ENCODE data around the gene STRADA. TPM values are rescaled to one million over a fixed set of nuclear protein-coding genes. Genes with fewer than 3 reads are reported as not detected.

The STRADA gene
- total RNA-seq, 4 donors from 2014 or later, result 17.0 to 52.2 (median 27.4) TPM

DNA sequence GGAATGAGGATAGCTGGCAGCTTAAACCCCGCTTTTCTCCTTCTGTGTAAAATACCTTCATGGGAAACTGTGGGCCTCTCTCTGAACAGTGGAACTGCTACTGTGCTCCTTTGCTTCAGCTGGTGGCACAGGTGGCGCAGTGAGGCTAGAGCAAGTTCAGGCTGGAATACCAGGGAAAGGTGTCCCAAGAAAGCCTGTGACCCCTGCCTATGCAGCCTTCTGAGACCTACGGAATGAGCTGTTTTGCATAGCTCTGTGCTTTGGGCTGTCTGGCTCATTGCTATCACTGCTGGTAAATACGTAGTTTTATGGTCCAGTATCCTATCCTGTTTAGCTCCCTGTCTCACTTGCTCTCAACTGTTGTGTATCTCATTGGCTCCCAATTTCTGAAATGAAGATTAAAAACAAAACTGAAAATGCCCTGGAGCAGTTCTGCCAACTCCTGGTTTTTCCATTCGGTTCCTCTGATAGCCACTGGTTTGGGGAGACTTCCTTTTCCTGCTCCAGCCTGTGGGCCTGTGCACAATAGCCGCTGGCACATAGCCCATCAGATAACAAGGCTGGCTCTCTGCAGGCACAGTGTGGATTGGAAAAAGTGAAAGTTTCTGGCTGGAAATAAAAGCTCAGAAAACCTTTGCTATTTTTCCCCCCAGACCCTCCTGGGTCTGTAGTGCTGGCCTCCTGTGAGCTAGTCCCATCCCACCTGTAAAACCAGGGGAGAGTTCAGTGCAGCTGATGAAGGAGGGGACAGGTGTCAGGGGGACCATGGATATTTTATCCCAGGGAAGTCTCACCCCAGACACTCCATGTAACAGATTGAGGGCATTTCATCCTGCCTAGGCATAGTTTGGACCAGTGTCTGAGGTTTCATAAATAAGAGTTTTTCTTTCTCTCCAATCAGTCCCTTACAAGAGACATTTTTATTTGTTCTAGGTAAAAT, 65.7 kb downstream of the STRADA start:
- Histone ChIP-seq H3K27me3 (no peaks in the 10 kb centered on the region), H3K9me3 (no peaks in the 10 kb centered on the region), H3K4me1 (peaks cover 34% of the 10 kb centered on the region), H3K36me3 (peaks cover 20% of the 10 kb centered on the region), H3K27ac (peak overlapping the region; percentile 62), H3K4me3 (peak overlapping the region; percentile 8)
- 41% methylated on average over 6 of the region's 6 CpGs for WGBS
- DNase-seq (ENCODE audit: low spot score in 2 of 2), result peak in 1 of 2 donors; percentile 76
- TF ChIP-seq, protein P1, sequence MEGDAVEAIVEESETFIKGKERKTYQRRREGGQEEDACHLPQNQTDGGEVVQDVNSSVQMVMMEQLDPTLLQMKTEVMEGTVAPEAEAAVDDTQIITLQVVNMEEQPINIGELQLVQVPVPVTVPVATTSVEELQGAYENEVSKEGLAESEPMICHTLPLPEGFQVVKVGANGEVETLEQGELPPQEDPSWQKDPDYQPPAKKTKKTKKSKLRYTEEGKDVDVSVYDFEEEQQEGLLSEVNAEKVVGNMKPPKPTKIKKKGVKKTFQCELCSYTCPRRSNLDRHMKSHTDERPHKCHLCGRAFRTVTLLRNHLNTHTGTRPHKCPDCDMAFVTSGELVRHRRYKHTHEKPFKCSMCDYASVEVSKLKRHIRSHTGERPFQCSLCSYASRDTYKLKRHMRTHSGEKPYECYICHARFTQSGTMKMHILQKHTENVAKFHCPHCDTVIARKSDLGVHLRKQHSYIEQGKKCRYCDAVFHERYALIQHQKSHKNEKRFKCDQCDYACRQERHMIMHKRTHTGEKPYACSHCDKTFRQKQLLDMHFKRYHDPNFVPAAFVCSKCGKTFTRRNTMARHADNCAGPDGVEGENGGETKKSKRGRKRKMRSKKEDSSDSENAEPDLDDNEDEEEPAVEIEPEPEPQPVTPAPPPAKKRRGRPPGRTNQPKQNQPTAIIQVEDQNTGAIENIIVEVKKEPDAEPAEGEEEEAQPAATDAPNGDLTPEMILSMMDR (IDR thresholded peaks at IDR 0.05), result no peak
- TF ChIP-seq POLR2AphosphoS5 (IDR thresholded peaks at IDR 0.05), result peak in 1 of 3 donors; percentile 16
- TF ChIP-seq EP300 (IDR thresholded peaks at IDR 0.05), result no peak
- no peak for TF ChIP-seq POLR2A (IDR thresholded peaks at IDR 0.05)

DNA sequence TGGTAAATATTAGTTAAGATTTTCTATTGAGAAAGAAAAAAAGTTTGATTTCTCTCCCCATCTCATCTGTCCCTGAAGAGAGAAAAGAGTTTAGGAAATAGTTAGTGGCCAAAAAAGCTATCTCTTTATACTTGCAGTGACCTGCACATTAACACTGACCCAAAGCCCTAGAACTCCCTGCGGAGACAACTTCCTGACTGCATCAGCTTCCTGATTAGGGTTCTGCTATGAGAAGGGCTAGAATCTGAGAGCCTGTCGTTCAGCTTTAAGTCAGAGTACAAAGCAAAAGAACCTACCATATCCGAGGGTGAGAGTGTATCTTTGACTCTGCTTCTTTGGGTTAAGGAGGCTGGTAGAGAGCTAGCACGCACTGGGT, 66.4 kb downstream of the STRADA start:
- TF ChIP-seq EP300 (IDR thresholded peaks at IDR 0.05) (no peak), POLR2A (IDR thresholded peaks at IDR 0.05) (no peak), POLR2AphosphoS5 (IDR thresholded peaks at IDR 0.05) (no peak)
- TF ChIP-seq, protein P1 (IDR thresholded peaks at IDR 0.05), result no peak
- H3K4me1 ChIP-seq, result peaks cover 34% of the 10 kb centered on the region
- H3K4me3 ChIP-seq, result peak overlapping the region; percentile 8
- H3K27me3 ChIP-seq, result no peaks in the 10 kb centered on the region
- DNase-seq (ENCODE audit: low spot score in 2 of 2), result no peak
- peak overlapping the region; percentile 62 for H3K27ac ChIP-seq
- WGBS, result 30% methylated on average over 4 of the region's 4 CpGs
- H3K9me3 ChIP-seq, result no peaks in the 10 kb centered on the region
- peaks cover 20% of the 10 kb centered on the region for H3K36me3 ChIP-seq

- Histone ChIP-seq H3K9me3 (no peaks in the 10 kb centered on the region), H3K4me1 (peaks cover 34% of the 10 kb centered on the region), H3K27me3 (no peaks in the 10 kb centered on the region), H3K36me3 (peaks cover 36% of the 10 kb centered on the region), H3K4me3 (no peak overlapping the region), H3K27ac (no peak overlapping the region)
- TF ChIP-seq POLR2AphosphoS5 (IDR thresholded peaks at IDR 0.05), result no peak
- TF ChIP-seq POLR2A (IDR thresholded peaks at IDR 0.05), result no peak
- TF ChIP-seq, protein P1 (IDR thresholded peaks at IDR 0.05), result no peak
- no peak for TF ChIP-seq EP300 (IDR thresholded peaks at IDR 0.05)
- WGBS, result 83% methylated on average over 2 of the region's 2 CpGs
- DNase-seq (ENCODE audit: low spot score in 2 of 2), result peak in 1 of 2 donors; percentile 4
Measured at GRCh38 chr17:63672856-63673255, 68.7 kb downstream of the STRADA start.

DNA sequence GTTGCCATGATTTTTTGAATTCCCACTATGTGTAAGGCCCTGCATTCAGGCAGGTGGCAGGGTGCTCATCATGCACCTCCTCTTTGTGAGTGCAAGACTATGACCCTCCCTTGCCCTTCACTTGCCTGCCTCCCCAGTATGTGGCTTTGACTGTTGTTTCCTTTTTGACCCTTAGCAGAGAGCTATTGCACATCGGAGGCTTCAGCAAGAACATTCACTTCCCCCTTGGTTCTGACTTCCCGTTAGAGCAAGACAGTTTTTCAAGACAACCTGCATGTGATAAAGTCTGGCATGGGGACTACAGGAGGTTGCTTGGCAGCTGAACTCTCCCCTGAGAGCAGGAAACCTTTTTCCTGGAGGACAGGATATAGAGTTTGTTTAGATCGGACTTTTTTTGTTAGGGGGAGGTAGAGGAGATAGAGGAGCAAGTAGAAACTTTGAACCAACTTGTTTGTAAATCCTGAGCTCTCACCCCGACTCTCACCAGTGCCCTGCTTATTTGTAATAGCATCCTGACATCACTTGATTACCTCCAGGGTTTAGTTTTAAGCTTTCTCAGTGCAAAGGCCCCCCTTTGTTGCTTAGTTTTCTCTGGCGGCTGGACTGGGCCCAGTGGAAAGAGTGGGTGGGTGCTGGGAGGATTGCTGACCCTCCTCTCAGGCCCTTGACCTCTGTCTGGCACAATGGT, 75.9 kb downstream of the STRADA start:
- Histone ChIP-seq H3K4me3 (no peak overlapping the region), H3K27me3 (no peaks in the 10 kb centered on the region), H3K27ac (peak overlapping the region; percentile 41), H3K9me3 (no peaks in the 10 kb centered on the region), H3K4me1 (peaks cover 6% of the 10 kb centered on the region), H3K36me3 (peaks cover 75% of the 10 kb centered on the region)
- DNase-seq (ENCODE audit: low spot score in 2 of 2), result no peak
- 62% methylated on average over 5 of the region's 5 CpGs for WGBS
- TF ChIP-seq POLR2A (IDR thresholded peaks at IDR 0.05) (no peak), EP300 (IDR thresholded peaks at IDR 0.05) (no peak), POLR2AphosphoS5 (IDR thresholded peaks at IDR 0.05) (no peak)
- TF ChIP-seq, protein P1 (IDR thresholded peaks at IDR 0.05), result no peak

DNA sequence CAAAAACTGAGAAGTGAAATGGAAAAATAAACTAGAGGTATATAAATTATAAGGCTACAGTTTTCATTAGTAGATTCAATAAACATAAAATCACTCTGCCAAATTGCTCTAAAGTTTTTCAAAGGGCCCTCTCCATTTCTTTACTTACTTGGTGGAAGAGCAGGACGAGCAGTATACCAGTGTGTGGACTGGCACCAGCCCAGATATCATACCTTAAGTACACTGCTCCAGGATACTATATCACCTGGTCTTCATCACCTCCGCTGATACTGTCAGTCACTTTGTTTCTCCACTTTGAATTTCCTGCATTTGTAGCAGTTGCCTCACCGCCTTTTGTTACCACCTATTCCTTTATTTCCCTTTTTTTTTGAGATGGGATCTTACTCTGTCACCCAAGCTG, 81.7 kb downstream of the STRADA start:
- Histone ChIP-seq H3K27me3 (no peaks in the 10 kb centered on the region), H3K27ac (no peak overlapping the region), H3K4me1 (no peaks in the 10 kb centered on the region), H3K9me3 (no peaks in the 10 kb centered on the region), H3K4me3 (no peak overlapping the region), H3K36me3 (peaks cover 65% of the 10 kb centered on the region)
- 92% methylated on average over 3 of the region's 3 CpGs for WGBS
- TF ChIP-seq POLR2A (IDR thresholded peaks at IDR 0.05) (no peak), EP300 (IDR thresholded peaks at IDR 0.05) (no peak), POLR2AphosphoS5 (IDR thresholded peaks at IDR 0.05) (no peak)
- TF ChIP-seq, protein P1 (IDR thresholded peaks at IDR 0.05), result no peak
- DNase-seq (ENCODE audit: low spot score in 2 of 2), result no peak

Measured in suprapubic skin (tissue), 4 donors.